ENCODE data around the gene SLC6A12. TPM values are rescaled to one million over a fixed set of nuclear protein-coding genes. Genes with fewer than 3 reads are reported as not detected.
A peak's percentile ranks its signal among the peaks of the same experiment; 100 is the strongest.

Gene SLC6A12
- total and polyA plus RNA-seq, 2 donors from 2014 or later = 45.6 to 130 TPM

- DNase-seq = peak in 1 of 5 donors; percentile 54
- Histone ChIP-seq H3K4me3 (ENCODE audit: low read length in 3 of 3) (no peak overlapping the region), H3K9ac (ENCODE audit: low read length in 3 of 3) (no peak overlapping the region), H3K27me3 (ENCODE audit: control insufficient read depth, insufficient read depth, low read length) (no peaks in the 10 kb centered on the region), H3K4me1 (ENCODE audit: control insufficient read depth in 2 of 3, insufficient read depth in 2 of 3, low read depth in 1 of 3, low read length in 3 of 3) (peaks cover 0 to 42% (median 27%) of the 10 kb centered on the region in 3 donors), H3K27ac (ENCODE audit: low read depth in 2 of 2, low read length in 2 of 2) (no peak overlapping the region), H3K9me3 (ENCODE audit: control insufficient read depth in 2 of 3, insufficient read depth in 1 of 3, low read length in 3 of 3) (no peaks in the 10 kb centered on the region), H3K36me3 (ENCODE audit: control insufficient read depth in 2 of 3, insufficient read depth in 3 of 3, low read length in 3 of 3) (peaks cover 0 to 26% (median 10%) of the 10 kb centered on the region in 3 donors)
- FAIRE-seq = no peak
- no peak for TF ChIP-seq CTCF (IDR thresholded peaks at IDR 0.05; ENCODE audit: borderline replicate concordance, extremely low read depth, insufficient read depth)
- intact Hi-C loops (cut with DNase I) = no loop called here
Measured at GRCh38 chr12:206746-207440, 7.1 kb downstream of the SLC6A12 start.

GRCh38 chr12:205026-205425 is 8.9 kb downstream of the SLC6A12 start:
- intact Hi-C loops (cut with DNase I) = no loop called here
- no peaks in the 10 kb centered on the region for H3K27me3 ChIP-seq (ENCODE audit: control insufficient read depth, insufficient read depth, low read length)
- FAIRE-seq = no peak
- DNase-seq = peak in 1 of 5 donors; percentile 60
- H3K27ac ChIP-seq (ENCODE audit: low read depth in 2 of 2, low read length in 2 of 2) = no peak overlapping the region
- no peak overlapping the region for H3K4me3 ChIP-seq (ENCODE audit: low read length in 3 of 3)
- peaks cover 0 to 43% (median 10%) of the 10 kb centered on the region in 3 donors for H3K36me3 ChIP-seq (ENCODE audit: control insufficient read depth in 2 of 3, insufficient read depth in 3 of 3, low read length in 3 of 3)
- H3K9me3 ChIP-seq (ENCODE audit: control insufficient read depth in 2 of 3, insufficient read depth in 1 of 3, low read length in 3 of 3) = no peaks in the 10 kb centered on the region
- H3K9ac ChIP-seq (ENCODE audit: low read length in 3 of 3) = no peak overlapping the region
- TF ChIP-seq CTCF (IDR thresholded peaks at IDR 0.05; ENCODE audit: borderline replicate concordance, extremely low read depth, insufficient read depth) = no peak
- peaks cover 0 to 23% (median 8%) of the 10 kb centered on the region in 3 donors for H3K4me1 ChIP-seq (ENCODE audit: control insufficient read depth in 2 of 3, insufficient read depth in 2 of 3, low read depth in 1 of 3, low read length in 3 of 3)

- Histone ChIP-seq H3K27me3 (ENCODE audit: control insufficient read depth, insufficient read depth, low read length) (no peaks in the 10 kb centered on the region), H3K27ac (ENCODE audit: low read depth in 2 of 2, low read length in 2 of 2) (no peak overlapping the region), H3K4me1 (ENCODE audit: control insufficient read depth in 2 of 3, insufficient read depth in 2 of 3, low read depth in 1 of 3, low read length in 3 of 3) (peaks cover 0 to 19% (median under 1%) of the 10 kb centered on the region in 3 donors), H3K4me3 (ENCODE audit: low read length in 3 of 3) (no peak overlapping the region), H3K9ac (ENCODE audit: low read length in 3 of 3) (no peak overlapping the region), H3K36me3 (ENCODE audit: control insufficient read depth in 2 of 3, insufficient read depth in 3 of 3, low read length in 3 of 3) (peaks cover 0 to 48% (median 10%) of the 10 kb centered on the region in 3 donors), H3K9me3 (ENCODE audit: control insufficient read depth in 2 of 3, insufficient read depth in 1 of 3, low read length in 3 of 3) (no peaks in the 10 kb centered on the region)
- intact Hi-C loops (cut with DNase I) = no loop called here
- DNase-seq = no peak
- no peak for FAIRE-seq
- TF ChIP-seq CTCF (IDR thresholded peaks at IDR 0.05; ENCODE audit: borderline replicate concordance, extremely low read depth, insufficient read depth) = no peak
Measured at GRCh38 chr12:204261-204678, 9.7 kb downstream of the SLC6A12 start.
